ENCODE results near the gene PIP5K1A.
"Not testable (repeated sequence)": the region's sequence is repeated elsewhere in the genome, so short reads cannot be mapped to it uniquely, and the experiment has no call there.

PIP5K1A gene

DNA sequence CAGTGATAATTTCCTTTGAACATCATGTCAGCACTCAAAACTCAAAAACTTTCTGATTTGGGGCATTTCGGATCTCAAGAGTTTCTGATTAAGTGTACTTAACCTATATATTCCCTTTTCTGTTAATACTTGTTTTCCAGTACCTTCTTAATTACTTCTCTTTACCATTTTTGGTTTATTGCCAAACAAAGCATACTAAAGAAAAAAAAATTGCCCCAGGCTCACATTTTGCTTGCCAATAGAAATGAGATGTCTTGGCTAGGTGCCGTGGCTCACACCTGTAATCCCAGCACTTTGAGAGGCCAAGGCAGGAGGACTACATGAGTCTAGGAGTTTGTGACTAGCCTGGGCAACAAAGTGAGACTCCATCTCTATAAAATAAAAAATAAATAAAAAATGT lies 61.0 kb downstream of the PIP5K1A start:
- no peak for DNase-seq

DNA sequence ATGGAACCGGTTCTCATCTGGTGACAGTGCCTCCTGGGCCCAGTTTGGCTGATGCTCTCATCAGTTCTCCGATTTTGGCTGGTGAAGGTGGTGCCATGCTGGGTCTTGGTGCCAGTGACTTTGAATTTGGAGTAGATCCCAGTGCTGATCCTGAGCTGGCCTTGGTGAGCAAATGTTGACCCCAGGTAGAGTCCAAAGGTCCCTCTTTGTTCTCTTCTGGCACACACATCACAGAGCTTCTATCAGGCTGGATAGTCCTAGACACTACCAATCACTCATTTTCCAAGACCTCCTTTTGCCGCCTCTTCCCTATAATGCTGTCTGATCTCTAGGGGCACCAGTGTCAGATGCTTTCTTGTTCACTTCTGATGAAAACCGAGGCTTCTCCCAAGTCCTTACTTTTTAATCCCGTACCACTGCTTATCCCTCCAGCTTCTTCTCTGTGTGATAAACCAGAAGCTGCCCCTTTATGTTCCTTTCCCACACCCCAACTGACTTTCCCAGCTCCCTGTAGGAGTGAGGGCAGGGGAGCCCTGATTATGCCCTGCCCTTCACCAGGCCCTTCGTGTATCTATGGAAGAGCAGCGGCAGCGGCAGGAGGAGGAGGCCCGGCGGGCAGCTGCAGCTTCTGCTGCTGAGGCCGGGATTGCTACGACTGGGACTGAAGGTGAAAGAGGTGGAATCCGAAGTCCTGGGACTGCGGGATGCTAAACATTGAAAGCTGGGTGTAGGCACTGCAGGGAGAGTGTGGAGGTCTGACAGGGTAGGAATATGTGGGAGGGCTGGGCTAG lies 67.3 kb downstream of the PIP5K1A start:
- DNase-seq, result no peak

DNA sequence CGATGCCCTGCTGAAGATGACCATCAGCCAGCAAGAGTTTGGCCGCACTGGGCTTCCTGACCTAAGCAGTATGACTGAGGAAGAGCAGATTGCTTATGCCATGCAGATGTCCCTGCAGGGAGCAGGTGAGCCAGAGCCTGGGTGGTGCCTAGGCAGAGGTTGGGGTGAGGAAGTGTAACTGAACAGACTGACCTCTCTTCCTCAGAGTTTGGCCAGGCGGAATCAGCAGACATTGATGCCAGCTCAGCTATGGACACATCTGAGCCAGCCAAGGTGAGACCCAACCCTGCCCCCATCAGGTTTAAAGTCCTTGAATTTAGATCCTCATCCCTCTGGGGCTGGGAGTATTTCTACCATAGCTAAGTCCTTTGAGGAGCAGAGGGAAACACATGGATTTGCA lies 68.0 kb downstream of the PIP5K1A start:
- no peak for DNase-seq

DNA sequence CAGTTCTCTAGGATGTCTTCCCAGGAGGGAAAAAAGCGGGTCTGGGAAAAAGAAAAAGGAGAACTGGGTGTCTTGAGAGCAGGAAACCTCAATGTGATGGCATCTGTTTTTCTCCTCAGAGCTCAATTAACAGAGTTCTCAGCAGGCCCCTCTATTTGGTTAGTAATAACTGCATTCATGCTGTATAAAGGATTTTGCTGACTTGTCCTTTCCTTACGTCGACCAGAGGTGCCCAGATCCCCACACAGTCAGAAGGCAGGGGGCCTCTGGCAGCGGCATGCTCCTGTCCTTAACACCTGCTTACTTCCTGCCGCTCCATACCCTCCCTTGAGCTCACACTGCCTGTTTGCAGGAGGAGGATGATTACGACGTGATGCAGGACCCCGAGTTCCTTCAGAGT lies 68.5 kb downstream of the PIP5K1A start:
- no peak for DNase-seq

DNA sequence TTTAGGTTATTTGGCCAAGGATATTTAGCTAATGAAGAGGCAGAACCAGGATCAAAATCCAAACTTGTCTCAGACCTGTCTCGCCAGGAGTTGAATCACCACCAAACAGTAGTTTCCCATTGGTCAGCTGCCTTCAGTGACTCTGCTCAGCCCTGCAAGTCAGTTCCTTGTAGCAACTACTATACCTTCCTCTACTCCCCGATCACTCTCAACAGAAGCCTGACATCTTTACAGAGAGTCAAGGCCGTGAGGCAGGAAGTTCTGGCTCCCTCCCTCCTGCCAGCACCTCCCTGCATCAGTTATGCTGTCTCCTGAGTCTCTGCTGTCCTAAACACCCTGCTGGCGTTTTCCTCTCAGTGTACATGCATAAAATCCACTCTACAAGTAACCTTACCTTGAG lies 69.4 kb downstream of the PIP5K1A start:
- no peak for DNase-seq

DNA sequence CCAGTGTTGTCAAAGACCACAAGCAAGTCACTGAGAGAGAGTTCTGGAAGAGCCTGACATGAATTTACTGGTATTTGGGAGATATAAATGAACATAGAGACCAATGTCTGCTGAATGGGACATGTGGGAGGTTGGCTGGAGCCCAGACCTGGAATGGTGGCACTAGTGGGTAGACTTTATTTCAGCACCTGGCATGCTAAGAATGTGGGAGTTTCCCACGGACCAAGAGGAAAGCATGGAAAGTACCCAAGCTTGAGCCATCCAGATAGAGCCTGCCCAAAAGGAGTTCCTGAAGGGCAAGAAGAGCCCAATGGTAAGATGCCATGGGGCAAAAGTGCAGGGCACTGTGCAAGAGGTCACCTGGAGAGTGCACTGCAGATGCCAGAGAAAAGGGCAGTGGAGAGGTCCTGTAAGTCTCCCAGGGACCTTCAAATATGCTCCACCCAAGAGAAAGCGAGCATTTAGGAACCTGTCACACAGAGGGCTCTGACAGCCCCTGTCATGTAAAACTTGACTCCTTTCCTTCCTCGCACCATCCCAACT lies 75.6 kb downstream of the PIP5K1A start:
- DNase-seq, result no peak

DNA sequence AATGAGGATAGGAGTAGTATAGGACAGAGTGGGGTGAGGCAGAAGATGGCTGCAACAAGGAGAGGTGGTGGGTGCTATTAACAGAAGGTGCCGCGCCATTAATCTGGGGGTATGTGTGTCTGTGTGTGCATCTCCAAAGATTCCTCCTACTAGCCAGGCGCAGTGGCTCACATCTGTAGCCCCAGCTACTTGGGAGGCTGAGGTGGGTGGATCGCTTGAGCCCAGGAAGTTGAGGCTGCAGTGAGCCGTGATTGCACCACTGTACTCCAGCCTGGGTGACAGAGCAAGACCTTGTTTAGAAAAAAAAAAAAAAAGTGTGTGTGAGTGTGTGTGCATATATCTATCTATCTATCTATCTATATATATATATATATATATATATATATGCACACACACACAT lies 77.0 kb downstream of the PIP5K1A start:
- DNase-seq, result not testable (repeated sequence)

DNA sequence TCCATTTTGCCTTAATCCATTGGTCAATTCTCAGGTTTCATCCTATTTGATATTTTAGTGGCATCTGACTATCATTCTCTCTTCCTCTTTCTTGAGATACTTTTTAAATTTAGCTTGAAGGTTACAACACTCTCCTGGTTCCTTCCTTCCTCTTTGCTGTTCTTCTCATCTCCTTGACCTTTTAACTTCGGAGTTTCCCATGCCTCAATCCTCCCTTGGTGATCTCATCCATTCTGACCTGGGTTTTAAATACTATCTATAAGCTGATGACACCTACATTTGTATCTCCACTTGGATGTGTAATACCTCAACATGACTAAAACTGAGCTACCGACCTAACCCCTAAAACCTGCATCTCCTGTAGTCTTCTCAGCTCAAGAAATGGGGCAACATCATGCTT lies 78.9 kb downstream of the PIP5K1A start:
- DNase-seq, result no peak

DNA sequence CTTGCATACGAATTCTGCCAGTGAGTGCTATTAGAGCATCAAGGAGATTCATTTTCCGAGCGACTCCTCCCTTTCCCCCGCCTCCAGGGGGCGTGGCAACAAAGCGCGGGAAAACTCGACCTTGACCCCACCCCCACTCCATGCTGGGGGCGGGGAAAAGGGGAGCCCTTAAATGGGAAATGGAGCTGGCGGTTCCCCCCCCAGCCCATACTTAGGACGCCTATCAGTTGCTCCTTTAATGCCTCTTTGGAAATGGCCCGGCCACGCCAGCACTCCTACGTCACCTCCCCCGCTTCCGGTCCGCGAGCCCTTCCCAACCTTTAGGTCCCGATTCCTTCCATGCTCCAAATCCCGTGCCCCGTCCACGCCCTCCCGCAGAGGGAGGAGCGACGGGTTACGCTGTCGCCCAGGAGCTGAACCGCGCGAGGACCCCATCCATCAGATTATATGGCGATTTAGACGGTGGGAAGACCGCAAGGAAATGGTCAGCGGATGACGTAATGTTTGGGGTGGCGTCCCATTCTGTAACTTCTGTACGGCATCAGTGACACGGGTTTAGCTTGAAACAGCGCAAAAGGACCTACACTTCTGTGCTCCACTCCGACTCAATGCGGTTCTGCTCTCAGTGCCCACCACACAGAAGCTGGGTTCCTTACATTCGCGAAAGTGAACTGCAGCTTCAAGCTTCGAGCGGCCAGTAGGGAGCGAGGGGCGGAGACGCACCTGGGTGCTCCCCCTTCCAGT lies 83.0 kb downstream of the PIP5K1A start:
- DNase-seq, result peak; percentile 100

DNA sequence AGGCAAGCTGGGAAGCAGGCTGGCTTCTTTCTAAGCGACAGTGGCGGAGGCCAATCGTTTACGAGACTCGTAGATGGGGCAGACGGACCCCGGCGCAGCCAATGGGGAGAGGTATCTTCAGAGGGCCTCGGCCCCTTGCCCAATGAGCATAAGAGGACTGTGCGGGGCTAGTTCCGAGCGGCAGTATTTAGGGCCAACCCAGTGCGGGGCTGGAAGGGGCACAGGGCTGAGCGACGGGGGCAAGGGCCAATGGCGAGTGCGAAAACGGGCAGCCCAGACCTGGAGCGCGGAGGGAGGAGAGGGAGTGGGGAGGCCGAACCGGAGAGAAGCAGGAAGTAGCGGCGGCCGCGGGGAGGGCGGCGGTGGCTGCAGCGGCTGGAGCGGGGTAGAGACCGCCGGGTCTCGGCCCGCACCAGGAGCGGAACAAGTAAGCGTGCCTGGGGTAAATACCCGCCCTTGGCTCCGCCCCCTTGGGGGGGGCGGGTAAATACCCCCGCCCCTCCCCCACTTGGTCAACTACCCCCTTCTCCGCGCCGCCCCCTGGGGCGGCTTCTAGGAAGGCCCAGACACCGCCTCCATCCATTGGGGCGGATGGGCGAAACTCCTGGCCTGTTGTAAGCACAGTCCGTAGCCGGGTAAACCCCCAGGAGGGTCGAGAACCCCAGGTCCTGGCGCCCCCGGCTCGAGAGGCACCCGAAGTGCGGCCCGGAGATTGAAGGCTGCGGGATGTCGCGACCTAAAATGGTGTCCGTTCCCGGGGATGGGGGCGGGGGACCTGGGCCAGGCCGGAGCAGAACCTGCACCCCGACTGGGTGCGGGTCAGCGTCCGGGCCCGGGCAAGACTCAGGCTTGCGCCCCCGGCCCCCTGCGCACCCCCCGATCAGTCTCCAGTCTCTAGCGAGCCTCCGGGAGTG lies 83.9 kb downstream of the PIP5K1A start, which contains the start of gene ZNF687:
TSS of gene ZNF687 (plus strand) at position 331 of the 914 bp plus-strand sequence. CDS start 3,993 bp downstream, outside the sequence.
- peak; percentile 100 for DNase-seq

DNA sequence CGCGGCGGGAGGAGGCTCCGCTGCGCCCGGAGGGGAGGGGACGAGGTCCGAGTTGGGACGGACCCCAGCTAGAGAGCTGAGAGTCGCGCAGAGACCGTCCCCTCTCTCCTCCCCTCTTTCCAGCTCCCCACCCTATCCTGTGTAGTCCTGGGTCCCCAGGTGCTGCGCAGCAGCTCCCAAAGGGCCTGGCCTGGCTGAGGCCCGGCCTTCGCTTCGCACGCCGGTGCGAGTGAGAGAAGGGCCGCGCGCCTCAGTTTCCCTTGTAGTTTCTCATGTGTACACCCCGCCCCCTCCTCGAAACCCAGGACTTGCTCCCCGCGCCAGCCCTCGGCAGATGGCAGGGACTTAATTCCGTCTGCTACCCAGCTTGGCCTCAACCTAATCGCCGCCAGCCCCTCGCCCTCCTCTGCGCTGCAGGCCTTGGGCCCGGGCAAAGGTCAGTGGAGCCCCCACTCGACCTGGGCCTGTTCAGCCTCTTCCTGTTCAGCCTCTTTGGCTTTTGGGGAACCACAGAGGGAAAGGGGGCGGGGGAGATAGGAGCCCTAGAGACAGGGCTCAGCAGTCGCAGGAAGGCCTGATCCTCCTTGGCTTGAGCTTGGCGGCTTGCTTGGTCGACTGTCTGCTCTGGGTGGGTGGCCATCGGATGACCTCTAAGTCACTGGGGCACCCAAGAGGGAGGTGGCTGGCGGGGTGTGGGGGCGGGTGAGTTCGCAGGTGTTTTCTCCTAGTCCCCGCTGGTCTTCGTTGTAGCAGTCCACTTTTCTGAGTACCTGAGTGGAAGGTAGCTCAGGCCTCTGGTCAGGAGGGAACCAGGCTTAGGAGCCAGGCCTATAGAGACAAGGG lies 84.8 kb downstream of the PIP5K1A start:
- peak; percentile 58 to 82 for DNase-seq

DNA sequence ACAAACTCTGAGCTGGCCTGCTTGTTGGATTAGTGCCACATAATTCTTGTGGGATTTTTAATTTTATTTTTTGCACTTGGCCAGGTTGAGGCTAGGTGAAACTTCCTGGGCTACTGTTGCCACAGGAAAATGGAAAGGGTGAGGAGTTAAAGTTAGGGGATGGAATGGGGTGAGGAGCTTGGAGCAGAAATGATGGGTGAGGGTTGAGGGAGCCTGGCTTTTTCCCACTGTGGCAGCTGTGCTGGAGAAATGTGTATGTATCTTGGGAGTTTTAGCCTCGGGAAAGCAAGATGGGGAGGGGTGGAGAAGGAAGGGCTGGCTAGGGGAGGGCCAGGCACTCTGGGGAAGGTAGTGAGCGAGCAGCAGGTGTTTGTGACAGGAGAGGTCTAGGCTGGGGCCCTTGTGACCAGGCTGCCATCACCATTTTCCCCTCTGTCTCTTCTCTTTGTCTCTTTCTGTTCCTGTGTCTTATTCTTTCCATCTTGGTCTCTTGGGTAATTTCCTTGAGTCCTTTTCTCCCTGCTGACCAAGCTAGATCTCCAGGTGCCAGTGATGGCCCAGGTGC lies 85.7 kb downstream of the PIP5K1A start:
- no peak for DNase-seq

DNA sequence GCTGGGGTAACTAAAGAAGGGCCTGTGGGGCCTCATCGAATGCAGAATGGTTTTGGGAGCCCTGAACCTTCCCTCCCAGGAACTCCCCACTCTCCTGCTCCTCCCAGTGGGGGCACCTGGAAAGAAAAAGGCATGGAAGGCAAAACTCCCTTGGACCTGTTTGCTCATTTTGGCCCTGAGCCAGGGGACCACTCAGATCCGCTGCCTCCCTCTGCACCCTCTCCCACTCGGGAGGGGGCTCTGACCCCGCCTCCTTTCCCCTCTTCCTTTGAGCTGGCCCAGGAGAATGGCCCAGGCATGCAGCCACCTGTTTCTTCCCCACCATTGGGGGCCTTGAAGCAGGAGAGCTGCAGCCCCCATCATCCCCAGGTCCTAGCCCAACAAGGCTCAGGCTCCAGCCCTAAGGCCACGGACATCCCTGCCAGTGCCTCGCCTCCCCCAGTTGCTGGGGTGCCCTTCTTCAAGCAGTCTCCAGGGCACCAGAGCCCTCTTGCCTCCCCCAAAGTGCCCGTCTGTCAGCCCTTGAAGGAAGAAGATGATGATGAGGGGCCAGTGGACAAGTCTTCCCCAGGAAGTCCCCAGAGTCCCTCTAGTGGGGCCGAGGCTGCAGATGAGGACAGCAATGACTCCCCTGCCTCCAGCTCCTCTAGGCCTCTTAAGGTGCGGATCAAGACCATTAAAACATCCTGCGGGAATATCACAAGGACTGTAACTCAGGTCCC lies 88.4 kb downstream of the PIP5K1A start:
- DNase-seq, result no peak

DNA sequence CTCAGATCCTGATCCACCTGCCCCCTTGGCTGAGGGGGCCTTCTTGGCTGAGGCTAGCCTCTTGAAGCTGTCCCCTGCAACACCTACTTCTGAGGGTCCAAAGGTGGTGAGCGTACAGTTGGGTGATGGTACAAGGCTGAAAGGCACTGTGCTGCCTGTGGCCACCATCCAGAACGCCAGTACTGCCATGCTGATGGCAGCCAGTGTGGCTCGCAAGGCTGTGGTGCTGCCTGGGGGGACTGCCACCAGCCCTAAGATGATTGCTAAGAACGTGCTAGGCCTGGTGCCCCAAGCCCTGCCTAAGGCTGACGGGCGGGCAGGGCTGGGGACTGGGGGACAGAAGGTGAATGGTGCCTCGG lies 89.0 kb downstream of the PIP5K1A start:
- DNase-seq, result no peak

DNA sequence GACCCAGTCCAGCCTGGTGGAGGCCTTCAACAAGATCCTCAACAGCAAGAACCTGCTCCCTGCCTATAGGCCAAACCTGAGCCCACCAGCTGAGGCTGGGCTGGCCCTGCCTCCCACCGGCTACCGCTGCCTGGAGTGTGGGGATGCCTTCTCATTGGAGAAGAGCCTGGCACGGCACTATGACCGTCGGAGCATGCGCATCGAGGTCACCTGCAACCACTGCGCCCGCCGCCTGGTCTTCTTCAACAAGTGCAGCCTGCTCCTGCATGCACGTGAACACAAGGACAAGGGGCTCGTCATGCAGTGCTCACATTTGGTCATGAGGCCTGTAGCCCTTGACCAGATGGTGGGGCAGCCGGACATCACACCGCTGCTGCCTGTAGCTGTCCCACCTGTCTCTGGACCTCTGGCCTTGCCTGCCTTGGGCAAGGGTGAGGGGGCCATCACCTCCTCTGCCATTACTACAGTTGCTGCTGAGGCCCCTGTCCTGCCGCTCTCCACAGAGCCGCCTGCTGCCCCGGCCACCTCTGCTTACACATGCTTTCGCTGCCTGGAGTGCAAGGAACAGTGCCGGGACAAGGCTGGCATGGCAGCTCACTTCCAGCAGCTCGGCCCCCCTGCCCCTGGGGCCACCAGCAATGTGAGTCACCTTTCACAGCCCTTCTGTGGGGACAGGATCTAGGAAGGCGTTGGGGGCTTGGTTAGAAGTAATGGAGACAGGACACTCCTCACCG lies 89.6 kb downstream of the PIP5K1A start:
- DNase-seq, result no peak

DNA sequence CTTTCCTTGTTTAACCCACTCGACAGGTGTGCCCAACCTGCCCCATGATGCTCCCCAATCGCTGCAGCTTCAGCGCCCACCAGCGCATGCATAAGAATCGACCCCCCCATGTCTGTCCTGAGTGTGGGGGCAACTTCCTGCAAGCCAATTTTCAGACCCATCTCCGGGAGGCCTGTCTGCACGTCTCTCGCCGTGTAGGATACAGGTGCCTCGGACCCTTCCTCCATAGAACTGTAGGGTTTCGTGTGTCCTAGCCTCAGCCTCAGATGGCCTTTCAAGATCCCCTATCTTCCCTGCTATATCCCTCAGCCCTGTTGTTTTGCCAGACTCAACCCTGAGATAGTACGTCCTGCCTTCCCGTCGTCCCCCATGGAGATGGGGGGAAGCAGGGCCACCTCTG lies 90.2 kb downstream of the PIP5K1A start:
- DNase-seq, result no peak

DNA sequence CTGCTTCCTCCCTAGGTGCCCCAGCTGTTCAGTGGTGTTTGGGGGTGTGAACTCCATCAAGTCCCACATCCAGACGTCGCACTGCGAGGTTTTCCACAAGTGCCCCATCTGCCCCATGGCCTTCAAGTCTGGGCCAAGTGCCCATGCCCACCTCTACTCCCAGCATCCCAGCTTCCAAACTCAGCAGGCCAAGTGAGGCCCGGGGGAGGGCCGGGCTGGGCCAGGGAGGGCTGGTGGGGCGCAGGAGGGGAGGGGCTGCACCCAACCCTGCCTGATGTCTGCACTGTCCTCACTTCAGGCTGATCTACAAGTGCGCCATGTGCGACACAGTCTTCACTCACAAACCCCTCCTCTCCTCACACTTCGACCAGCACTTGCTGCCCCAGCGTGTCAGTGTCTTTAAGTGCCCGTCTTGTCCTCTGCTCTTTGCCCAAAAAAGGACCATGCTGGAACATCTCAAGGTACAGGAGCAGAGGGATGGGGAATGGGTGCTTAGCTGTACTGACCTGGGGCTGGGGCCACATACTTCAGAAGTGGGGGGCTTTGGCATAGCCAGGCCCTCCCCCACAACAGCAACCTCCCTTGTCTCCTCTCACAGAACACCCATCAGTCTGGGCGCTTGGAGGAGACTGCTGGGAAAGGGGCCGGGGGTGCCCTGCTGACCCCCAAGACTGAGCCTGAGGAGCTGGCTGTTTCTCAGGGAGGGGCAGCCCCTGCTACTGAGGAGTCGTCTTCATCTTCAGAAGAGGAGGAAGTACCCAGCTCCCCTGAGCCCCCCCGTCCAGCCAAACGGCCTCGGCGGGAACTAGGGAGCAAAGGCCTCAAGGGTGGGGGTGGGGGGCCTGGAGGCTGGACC lies 91.0 kb downstream of the PIP5K1A start:
- no peak for DNase-seq

DNA sequence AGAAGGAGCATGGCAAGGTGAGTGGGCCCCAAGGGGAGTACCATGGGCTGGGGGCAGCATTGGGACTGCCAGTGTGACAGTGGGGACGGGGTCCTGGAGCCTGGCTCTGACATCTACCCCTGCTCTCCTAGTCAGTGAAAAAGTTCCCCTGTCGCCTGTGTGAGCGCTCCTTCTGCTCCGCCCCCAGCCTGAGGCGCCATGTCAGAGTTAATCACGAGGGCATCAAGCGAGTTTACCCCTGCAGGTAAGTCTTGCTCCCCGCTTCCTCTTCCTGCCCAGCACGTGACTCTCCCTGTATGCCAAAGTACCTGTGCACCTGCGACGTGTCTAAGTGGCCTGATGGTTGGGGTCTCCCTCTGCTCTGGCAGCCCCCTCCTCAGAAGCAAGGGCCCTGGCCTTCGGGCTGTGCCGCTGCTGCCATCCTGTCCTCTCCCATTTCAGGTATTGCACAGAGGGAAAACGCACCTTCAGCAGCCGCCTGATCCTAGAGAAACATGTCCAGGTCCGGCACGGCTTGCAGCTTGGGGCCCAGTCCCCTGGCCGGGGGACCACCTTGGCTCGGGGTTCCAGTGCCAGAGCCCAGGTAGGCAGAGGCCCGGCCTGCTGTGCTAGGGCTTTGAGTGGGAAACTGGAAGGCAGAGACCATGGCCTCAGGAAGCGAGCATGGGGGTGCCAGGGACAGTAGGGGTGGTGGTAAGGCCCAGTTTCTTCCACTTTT lies 91.8 kb downstream of the PIP5K1A start:
- no peak for DNase-seq

All from NCI-H526 (cell line).